Measurements from ENCODE around the gene COPS2.
"Not testable (repeated sequence)": the region's sequence is repeated elsewhere in the genome, so short reads cannot be mapped to it uniquely, and the experiment has no call there.

The COPS2 gene

GRCh38 chr15:49155110-49155833 is at the start of gene COPS2:
COPS2 (minus strand) TSS chr15:49155599; CDS start chr15:49155578, 21 bp downstream.
- peak; percentile 85 for DNase-seq (ENCODE audit: low spot score)

- no peak for DNase-seq (ENCODE audit: low spot score)
Measured at GRCh38 chr15:49200347-49200746, 44.9 kb upstream of the COPS2 start.

DNA sequence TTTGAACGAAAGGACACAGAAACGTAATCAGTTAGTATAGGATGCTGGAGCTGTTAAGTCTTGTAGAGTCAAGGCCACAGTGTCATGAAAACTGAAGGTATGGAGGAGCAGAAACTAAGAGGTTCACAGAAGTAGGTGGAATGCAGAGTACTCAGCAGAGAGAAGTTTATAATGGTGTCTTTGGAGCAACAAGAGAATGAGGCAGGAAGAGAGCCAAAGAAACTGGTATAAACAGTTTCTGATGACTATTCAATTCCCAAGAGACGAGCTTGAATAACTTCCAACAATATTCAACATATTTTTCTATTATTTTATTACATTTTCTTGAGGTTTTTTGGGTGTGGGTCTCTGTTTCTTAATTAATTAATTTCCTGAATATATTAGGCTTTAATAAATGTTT is 44.3 kb upstream of the COPS2 start:
- no peak for DNase-seq (ENCODE audit: low spot score)

GRCh38 chr15:49196856-49197255 is 41.5 kb upstream of the COPS2 start:
- no peak for DNase-seq (ENCODE audit: low spot score)

GRCh38 chr15:49191892-49192291 is 36.5 kb upstream of the COPS2 start:
- no peak for DNase-seq (ENCODE audit: low spot score)

- no peak for DNase-seq (ENCODE audit: low spot score)
Measured at GRCh38 chr15:49190586-49190985, 35.2 kb upstream of the COPS2 start.

GRCh38 chr15:49189631-49190030 is 34.2 kb upstream of the COPS2 start:
- DNase-seq (ENCODE audit: low spot score), result no peak

DNA sequence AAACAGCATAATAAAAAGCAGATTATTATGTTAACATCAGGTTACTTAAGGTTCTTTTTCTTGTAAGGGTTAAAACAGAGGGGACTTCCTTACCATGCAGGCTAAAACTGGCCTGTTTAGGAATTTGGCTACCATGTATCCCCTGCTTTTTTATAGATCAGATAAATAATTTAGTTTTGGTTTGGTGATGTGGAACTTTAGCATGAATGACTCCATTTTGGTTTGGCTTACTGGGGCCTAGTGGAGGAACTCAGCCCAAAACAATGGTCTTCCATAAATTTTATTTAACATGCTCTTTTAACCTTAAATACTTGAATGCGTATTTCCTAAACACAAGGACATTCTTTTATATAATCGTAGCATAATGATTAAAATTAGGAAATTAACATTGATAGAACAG is 33.5 kb upstream of the COPS2 start:
- DNase-seq (ENCODE audit: low spot score), result no peak

DNA sequence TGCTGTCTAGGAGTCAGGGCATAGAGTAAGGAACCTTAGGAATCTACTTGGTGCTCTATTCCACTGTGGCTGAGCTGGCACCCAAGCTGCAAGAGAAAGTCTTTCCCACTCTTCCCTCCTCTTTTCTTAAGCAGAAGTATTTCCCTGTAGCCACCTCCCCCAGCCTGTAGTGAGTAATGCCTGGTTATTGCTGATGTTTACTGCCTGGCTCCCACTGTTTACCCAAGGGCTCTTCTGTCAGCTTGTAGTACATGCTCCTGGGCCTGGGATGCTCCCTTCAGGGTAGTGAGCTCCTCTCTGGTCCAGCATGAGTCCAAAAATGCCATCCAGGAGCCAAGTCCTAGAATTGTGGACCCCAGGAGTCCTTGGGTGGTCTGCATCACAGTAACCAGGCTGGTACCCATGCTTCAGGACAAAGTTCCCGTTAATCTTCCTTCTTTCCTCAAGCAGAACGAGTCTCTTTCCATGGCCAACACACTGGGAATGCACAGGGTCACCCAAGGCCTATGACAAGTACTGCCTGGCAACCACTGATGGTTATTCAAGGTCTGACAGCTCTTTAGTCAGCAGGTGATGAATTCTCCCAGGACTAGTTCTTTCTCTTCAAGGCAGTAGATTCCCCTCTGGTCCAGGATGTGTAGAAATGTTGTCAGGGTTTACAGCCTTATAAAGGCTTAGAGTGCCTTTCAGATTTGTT is 32.3 kb upstream of the COPS2 start:
- DNase-seq (ENCODE audit: low spot score), result no peak

GRCh38 chr15:49185473-49185872 is 30.1 kb upstream of the COPS2 start:
- DNase-seq (ENCODE audit: low spot score), result no peak

DNA sequence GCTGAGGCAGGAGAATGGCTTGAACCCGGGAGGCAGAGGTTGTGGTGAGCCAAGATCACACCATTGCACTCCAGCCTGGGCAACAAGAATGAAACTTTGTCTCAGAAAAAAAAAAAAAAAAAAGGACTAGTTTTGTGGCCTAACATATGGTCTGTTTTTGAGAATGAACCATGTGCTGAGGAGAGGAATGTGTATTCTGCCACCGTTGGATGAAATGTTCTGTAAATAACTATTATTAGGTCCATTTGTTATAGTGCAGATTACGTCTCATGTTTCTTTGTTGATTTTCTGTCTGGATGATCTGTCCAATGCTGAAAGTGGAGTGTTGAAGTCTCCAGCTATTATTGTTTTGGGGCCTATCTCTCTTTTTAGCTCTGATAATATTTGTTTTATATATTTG is 28.3 kb upstream of the COPS2 start:
- not testable (repeated sequence) for DNase-seq (ENCODE audit: low spot score)

GRCh38 chr15:49182128-49182527 is 26.7 kb upstream of the COPS2 start:
- DNase-seq (ENCODE audit: low spot score), result no peak

DNA sequence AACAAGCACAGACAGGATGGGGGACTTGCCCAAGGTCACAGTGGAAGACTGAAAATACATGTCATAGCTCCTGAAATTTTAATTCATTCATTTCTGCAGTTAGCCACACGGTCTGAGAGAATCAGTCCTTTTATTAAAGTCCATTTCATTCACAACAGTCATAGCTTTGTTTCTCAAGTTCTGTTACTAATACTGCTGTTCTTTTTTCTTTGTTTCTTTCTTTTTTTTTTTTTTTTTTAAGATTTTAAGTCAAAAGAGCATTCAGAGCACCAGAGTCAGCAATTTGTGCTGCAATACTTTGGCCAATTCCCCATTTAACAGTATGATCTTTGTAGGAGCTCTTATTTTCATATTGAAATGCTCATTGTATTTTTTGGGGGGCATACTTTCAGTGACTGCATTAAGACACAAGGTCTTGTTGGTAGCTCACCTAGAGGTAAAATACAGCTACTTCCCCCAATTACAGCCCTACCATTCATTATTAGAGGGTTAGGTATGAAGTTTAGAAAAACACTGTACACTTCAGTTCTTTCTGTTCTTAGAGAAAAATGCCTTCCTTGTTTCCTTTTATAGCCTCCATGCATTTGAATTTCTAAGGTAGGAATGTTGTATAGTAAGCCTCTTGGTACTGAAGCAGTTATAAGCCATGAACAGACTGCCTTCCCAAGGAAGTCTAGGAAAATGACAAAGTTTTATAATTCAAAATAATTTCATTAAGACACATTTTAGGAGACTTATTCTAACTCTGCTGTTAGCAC is 24.2 kb upstream of the COPS2 start:
- no peak for DNase-seq (ENCODE audit: low spot score)

GRCh38 chr15:49178497-49178896 is 23.1 kb upstream of the COPS2 start:
- DNase-seq (ENCODE audit: low spot score), result no peak

- DNase-seq (ENCODE audit: low spot score), result not testable (repeated sequence)
Measured at GRCh38 chr15:49175582-49176397, 20.4 kb upstream of the COPS2 start.

DNA sequence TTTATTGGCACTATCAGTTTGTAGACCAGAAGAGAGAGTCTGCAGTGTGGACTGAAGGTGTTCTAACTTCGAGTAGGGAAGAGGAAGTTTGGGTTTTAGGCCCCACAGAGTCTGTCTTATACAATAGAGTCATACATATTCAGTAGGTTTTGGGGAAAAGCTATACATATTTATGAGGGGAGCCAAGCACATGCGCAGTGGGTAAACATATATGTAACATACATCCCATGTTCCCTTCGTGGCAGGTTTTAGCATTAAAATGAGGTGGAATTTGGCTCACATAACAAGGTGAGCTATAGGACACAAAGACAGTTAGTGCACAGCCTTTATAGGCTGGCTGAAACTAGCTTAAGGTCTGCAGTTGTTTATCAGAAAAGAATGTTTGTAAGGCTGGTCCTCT is 19.5 kb upstream of the COPS2 start:
- no peak for DNase-seq (ENCODE audit: low spot score)

DNA sequence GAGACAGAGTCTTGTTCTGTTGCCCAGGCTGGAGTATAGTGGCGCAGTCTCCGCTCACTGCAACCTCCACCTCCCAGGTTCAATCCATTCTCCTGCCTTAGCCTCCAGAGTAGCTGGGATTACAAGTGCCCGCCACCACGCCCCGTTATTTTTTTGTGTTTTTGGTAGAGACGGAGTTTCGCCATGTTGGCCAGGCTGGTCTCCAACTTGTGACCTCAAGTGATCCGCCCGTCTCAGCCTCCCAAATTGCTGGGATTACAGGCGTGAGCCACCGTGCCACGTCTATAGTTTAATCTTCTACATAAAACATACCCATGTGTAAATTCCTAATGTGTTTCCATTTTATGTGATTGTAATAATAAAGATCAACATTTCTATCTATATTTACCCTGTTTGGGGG is 16.4 kb upstream of the COPS2 start:
- DNase-seq (ENCODE audit: low spot score), result no peak

- peak; percentile 89 for DNase-seq (ENCODE audit: low spot score)
Measured at GRCh38 chr15:49169880-49170597, 14.6 kb upstream of the COPS2 start, which contains the start of gene GALK2. GALK2 (plus strand) TSS chr15:49170247; CDS start chr15:49170323, 76 bp downstream.

DNA sequence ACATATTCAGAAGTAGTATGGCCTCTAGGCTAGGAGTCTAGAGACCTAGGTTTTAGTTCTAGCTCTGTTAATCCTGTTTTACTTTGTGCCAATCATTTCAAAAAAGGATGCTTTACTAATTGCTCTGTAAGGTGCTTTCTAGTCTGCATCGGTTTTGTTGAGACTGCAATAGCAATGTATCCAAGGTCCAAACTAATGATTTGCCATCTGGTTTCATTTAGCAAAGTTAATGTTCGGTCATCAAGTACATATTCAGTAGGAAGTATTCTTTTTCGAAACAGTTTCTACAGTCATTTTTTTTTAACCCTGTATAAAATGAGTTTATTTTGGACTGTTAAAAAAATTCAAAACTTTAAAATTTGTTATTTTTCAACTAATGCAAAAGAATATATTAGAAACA is 12.6 kb upstream of the COPS2 start:
- DNase-seq (ENCODE audit: low spot score), result no peak

DNA sequence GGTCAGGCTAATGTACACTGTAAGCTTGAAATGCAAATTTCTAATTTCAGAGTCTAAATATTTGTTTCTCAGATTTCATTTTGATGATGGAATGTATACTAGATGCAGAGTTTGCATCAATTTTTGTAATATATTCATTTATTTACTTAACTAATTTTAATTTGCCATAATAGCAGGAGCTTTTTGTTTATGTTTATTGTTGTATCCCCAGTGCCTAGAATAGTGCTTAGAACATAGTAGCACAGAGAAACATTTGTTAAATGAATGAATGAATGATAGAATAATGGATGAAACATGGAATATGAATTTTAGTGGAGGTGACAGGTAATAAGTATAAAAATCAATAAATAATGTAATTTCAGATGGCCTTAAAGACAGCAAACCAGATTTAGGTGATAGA is 9.5 kb upstream of the COPS2 start:
- no peak for DNase-seq (ENCODE audit: low spot score)

- no peak for DNase-seq (ENCODE audit: low spot score)
Measured at GRCh38 chr15:49163678-49164077, 8.3 kb upstream of the COPS2 start.

All from D341Med (cell line).